OCI-LY7 (cell line): ENCODE data around the gene HECA. TPM values are rescaled to one million over a fixed set of nuclear protein-coding genes. Genes with fewer than 3 reads are reported as not detected.

Source experiments
- BruUV-seq: library from RNA; stranded (reverse); fragments of 400-500 nt; replicated peaks from 2 replicates; lab custom pipeline; 2021; lab: Mats Ljungman, UMichigan
- CTCF ChIA-PET: fragments of 300-600 bp; sonication (Branson Sonifier 250); formaldehyde crosslinking; loops from one replicate; lab custom pipeline; 2022; ENCODE audit warnings: antibody characterized with exemption; ENCODE audit not compliant: unreplicated experiment; lab: Charles Lee
- POLR2A ChIA-PET: fragments of 300-600 bp; sonication (Branson Sonifier 250); formaldehyde crosslinking; loops from one replicate; lab custom pipeline; 2022; ENCODE audit warnings: antibody characterized with exemption; lab: Charles Lee
- DNase-seq: peaks from one replicate; pipeline ENCODE4 v3.0.0-alpha.2; 2015; ENCODE audit warnings: low spot score
- H2AFZ ChIP-seq: fragments of 200-600 bp; sonication (generic), shearing (Covaris generic); 2 replicates; pipeline ENCODE4 v1.6.1; 2014; ENCODE audit warnings: mild to moderate bottlenecking, antibody characterized with exemption, low read length, moderate library complexity
- H3K27ac ChIP-seq: fragments of 200-600 bp; sonication (generic); 2 replicates; pipeline ENCODE4 v1.5.1; 2014; ENCODE audit warnings: mixed run types, low read depth, mild to moderate bottlenecking, moderate library complexity, low read length, inconsistent platforms; ENCODE audit not compliant: poor library complexity, severe bottlenecking
- H3K36me3 ChIP-seq: fragments of 200-600 bp; sonication (generic); 2 replicates; pipeline ENCODE4 v1.6.1; 2014; ENCODE audit warnings: mild to moderate bottlenecking, antibody characterized with exemption, low read length, moderate library complexity, mixed read lengths; ENCODE audit not compliant: insufficient read depth
- H3K4me1 ChIP-seq: fragments of 200-600 bp; sonication (generic); 2 replicates; pipeline ENCODE4 v1.5.1; 2014; ENCODE audit warnings: mild to moderate bottlenecking, low read length; ENCODE audit not compliant: insufficient read depth, poor library complexity, severe bottlenecking
- H3K4me2 ChIP-seq: fragments of 200-600 bp; sonication (generic); 2 replicates; pipeline ENCODE4 v1.6.1; 2014; ENCODE audit warnings: mild to moderate bottlenecking, low read length
- H3K4me3 ChIP-seq: fragments of 200-600 bp; sonication (generic); 2 replicates; pipeline ENCODE4 v1.5.1; 2014; ENCODE audit warnings: mild to moderate bottlenecking, low read depth, low read length; ENCODE audit not compliant: poor library complexity, severe bottlenecking
- H3K79me2 ChIP-seq: fragments of 200-600 bp; sonication (generic); 2 replicates; pipeline ENCODE4 v1.6.1; 2016; ENCODE audit warnings: low read depth, mild to moderate bottlenecking, low read length, moderate library complexity, mixed read lengths; ENCODE audit not compliant: insufficient read depth
- H3K9me2 ChIP-seq: fragments of 200-600 bp; sonication (generic); 2 replicates; pipeline ENCODE4 v1.6.1; 2016; ENCODE audit warnings: mild to moderate bottlenecking, low read length, mixed read lengths; ENCODE audit not compliant: insufficient read depth
- H3K9me3 ChIP-seq: fragments of 200-600 bp; sonication (generic); 2 replicates; pipeline ENCODE4 v1.6.1; 2014; ENCODE audit warnings: mild to moderate bottlenecking, mixed run types, low read length, mixed read lengths
- H4K20me1 ChIP-seq: fragments of 200-600 bp; sonication (generic); 2 replicates; pipeline ENCODE4 v1.6.1; 2014; ENCODE audit warnings: mild to moderate bottlenecking, antibody characterized with exemption, low read length, moderate library complexity, mixed read lengths; ENCODE audit not compliant: insufficient read depth
- EZH2phosphoT487 ChIP-seq: fragments of 200-600 bp; sonication (generic); IDR thresholded peaks from 2 replicates; pipeline ENCODE4 v1.6.1; 2018; ENCODE audit warnings: low read depth, borderline replicate concordance, mild to moderate bottlenecking, mixed run types, antibody characterized with exemption, low read length, moderate library complexity, mixed read lengths
- intact Hi-C: fragments of 100-400 bp; cut with micrococcal nuclease; formaldehyde crosslinking; loops from one replicate; pipeline ENCODE4 v1.10.0; 2022; ENCODE audit not compliant: unreplicated experiment
- total RNA-seq, 2 experiments: library from RNA; depleted of rRNA in 1 of 2; stranded (reverse); fragments of >200 nt in 1 of 2; shearing (Covaris generic) in 1 of 2; gene quantifications; 2 replicates each; pipeline ENCODE4 v1.2.3, GENCODE V29; 2014 to 2022
- TF ChIP-seq, protein P1 (sequence below): fragments of 200-600 bp; sonication (generic); conservative IDR thresholded peaks from 2 replicates; pipeline ENCODE4 v1.5.1; 2014; ENCODE audit warnings: mild to moderate bottlenecking, antibody characterized with exemption, low read length, moderate library complexity, mixed read lengths

Gene HECA
- total RNA-seq, 2 experiments from 2014 or later = 21.9 to 23.3 TPM

GRCh38 chr6:139145661-139146060 lies 10.8 kb downstream of the HECA start:
- peaks cover 8% of the 10 kb centered on the region for H4K20me1 ChIP-seq
- ChIA-PET POLR2A (interaction anchor here (0.5 to 2.3 kb wide), 8 partner anchors 8 to 203 kb away, joined by 3 to 7 read pairs (median 4); no protein-coding TSS in a partner anchor), CTCF (no interaction called here)
- peaks cover 7% of the 10 kb centered on the region for H3K4me1 ChIP-seq
- peaks cover 9% of the 10 kb centered on the region; the same call in 1 of the 2 replicates for H3K36me3 ChIP-seq
- TF ChIP-seq EZH2phosphoT487 = no peak
- TF ChIP-seq, protein P1, sequence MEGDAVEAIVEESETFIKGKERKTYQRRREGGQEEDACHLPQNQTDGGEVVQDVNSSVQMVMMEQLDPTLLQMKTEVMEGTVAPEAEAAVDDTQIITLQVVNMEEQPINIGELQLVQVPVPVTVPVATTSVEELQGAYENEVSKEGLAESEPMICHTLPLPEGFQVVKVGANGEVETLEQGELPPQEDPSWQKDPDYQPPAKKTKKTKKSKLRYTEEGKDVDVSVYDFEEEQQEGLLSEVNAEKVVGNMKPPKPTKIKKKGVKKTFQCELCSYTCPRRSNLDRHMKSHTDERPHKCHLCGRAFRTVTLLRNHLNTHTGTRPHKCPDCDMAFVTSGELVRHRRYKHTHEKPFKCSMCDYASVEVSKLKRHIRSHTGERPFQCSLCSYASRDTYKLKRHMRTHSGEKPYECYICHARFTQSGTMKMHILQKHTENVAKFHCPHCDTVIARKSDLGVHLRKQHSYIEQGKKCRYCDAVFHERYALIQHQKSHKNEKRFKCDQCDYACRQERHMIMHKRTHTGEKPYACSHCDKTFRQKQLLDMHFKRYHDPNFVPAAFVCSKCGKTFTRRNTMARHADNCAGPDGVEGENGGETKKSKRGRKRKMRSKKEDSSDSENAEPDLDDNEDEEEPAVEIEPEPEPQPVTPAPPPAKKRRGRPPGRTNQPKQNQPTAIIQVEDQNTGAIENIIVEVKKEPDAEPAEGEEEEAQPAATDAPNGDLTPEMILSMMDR = no peak
- no peak overlapping the region for H3K4me3 ChIP-seq
- no peaks in the 10 kb centered on the region for H3K9me2 ChIP-seq
- H3K79me2 ChIP-seq = peaks cover 55% of the 10 kb centered on the region
- no TSS peak for BruUV-seq
- no peak for DNase-seq
- intact Hi-C loops = no loop called here
- no peak overlapping the region for H3K4me2 ChIP-seq
- no peak overlapping the region for H3K27ac ChIP-seq
- no peak overlapping the region for H2AFZ ChIP-seq
- no peaks in the 10 kb centered on the region for H3K9me3 ChIP-seq

- ChIA-PET CTCF (interaction anchor here (1.0 kb wide), 1 partner anchor 9 kb away, joined by 3 read pairs; no protein-coding TSS in a partner anchor), POLR2A (interaction anchor here (0.5 to 2.3 kb wide), 5 partner anchors 9 to 202 kb away, joined by 3 to 7 read pairs (median 4); no protein-coding TSS in a partner anchor)
- H3K27ac ChIP-seq = no peak overlapping the region
- H3K4me3 ChIP-seq = no peak overlapping the region
- peaks cover 55% of the 10 kb centered on the region for H3K79me2 ChIP-seq
- BruUV-seq = no TSS peak
- no peak overlapping the region for H2AFZ ChIP-seq
- DNase-seq = no peak
- H3K36me3 ChIP-seq = peaks cover 9% of the 10 kb centered on the region; the same call in 1 of the 2 replicates
- no peak for TF ChIP-seq EZH2phosphoT487
- H3K9me2 ChIP-seq = no peaks in the 10 kb centered on the region
- H3K9me3 ChIP-seq = no peaks in the 10 kb centered on the region
- no peak overlapping the region for H3K4me2 ChIP-seq
- H4K20me1 ChIP-seq = peaks cover 9% of the 10 kb centered on the region
- peaks cover 7% of the 10 kb centered on the region for H3K4me1 ChIP-seq
- intact Hi-C loops = no loop called here
Observed at GRCh38 chr6:139146317-139146726, 11.4 kb downstream of the HECA start.

DNA sequence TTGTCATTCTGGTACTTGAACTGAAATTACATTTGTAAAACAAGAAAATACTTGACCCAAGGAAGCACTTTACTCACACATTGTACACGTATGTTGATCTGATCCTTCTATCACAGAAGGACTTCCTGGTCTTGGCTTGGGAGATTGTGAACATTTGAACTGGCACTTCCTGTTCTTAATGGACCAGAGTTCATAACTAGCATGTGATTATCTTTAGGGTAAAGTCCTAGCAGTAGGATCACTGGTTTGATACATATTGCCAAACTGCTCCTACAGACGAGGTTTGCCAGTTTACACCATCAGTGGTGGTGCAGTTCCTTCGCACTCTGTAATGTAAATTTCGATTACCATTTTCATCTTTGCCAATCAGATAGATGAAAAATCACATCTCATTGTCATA lies 12.7 kb downstream of the HECA start:
- no peak overlapping the region for H3K27ac ChIP-seq
- no peak for DNase-seq

More for the DNA sequence above, 12.7 kb downstream of the HECA start:
- no TSS peak for BruUV-seq
- H3K4me1 ChIP-seq = peaks cover 7% of the 10 kb centered on the region
- no peaks in the 10 kb centered on the region for H3K9me3 ChIP-seq
- peaks cover 63% of the 10 kb centered on the region for H3K79me2 ChIP-seq
- peaks cover 13% of the 10 kb centered on the region for H4K20me1 ChIP-seq
- POLR2A ChIA-PET = interaction anchor here (0.7 kb wide), 1 partner anchor 10 kb away, joined by 3 read pairs; no protein-coding TSS in a partner anchor
- H2AFZ ChIP-seq = no peak overlapping the region
- intact Hi-C loops = no loop called here
- no peak for TF ChIP-seq EZH2phosphoT487
- TF ChIP-seq, protein P1 = no peak
- no peaks in the 10 kb centered on the region for H3K9me2 ChIP-seq
- 0 out of 2 replicates have a peak, but pooled peaks cover 5% of the 10 kb centered on the region for H3K36me3 ChIP-seq
- no peak overlapping the region for H3K4me2 ChIP-seq
- CTCF ChIA-PET = no interaction called here
- H3K4me3 ChIP-seq = no peak overlapping the region
